H1 (cell line): ENCODE measurements around the gene SHROOM2. TPM values are rescaled to one million over a fixed set of nuclear protein-coding genes. Genes with fewer than 3 reads are reported as not detected.

Experiments used
- CTCF ChIA-PET: fragments of 300-600 bp; sonication (Branson Sonifier 250); formaldehyde crosslinking; loops from one replicate; lab custom pipeline; 2021; ENCODE audit not compliant: partially characterized antibody; lab: Charles Lee
- POLR2A ChIA-PET: fragments of 300-600 bp; sonication (Branson Sonifier 250); formaldehyde crosslinking; loops from one replicate; lab custom pipeline; 2021; ENCODE audit warnings: inconsistent platforms; ENCODE audit not compliant: partially characterized antibody; lab: Charles Lee
- DNase-seq, 2 experiments: peaks; one replicate each; pipeline versions ENCODE4 v3.0.0 to v3.0.0-alpha.2; 2010 to 2022; ENCODE audit warnings: low spot score in 2 of 2, low read depth in 1 of 2, mixed read lengths in 1 of 2
- FAIRE-seq: peaks from 2 replicates; lab custom pipeline; 2011; peaks lifted over from hg19 to GRCh38; lab: Jason Lieb, UNC
- H2AFZ ChIP-seq: 2 replicates; pipeline ENCODE4 v1.8.1; 2012; ENCODE audit warnings: low read length, inconsistent platforms
- H2AK5ac ChIP-seq: 2 replicates; pipeline ENCODE4 v1.6.1; 2013; ENCODE audit warnings: low read depth, low read length
- H2BK120ac ChIP-seq: replicated peaks from 2 replicates; pipeline ENCODE3; 2013; ENCODE audit warnings: low read depth, low read length, inconsistent platforms
- H2BK12ac ChIP-seq: 2 replicates; pipeline ENCODE4 v1.6.1; 2013; ENCODE audit warnings: low read depth, low read length
- H2BK15ac ChIP-seq: 2 replicates; pipeline ENCODE4 v1.6.1; 2013; ENCODE audit warnings: low read length
- H2BK20ac ChIP-seq: 2 replicates; pipeline ENCODE4 v1.6.1; 2013; ENCODE audit warnings: low read length
- H2BK5ac ChIP-seq: 2 replicates; pipeline ENCODE4 v1.6.1; 2013; ENCODE audit warnings: low read depth, low read length
- H3K14ac ChIP-seq: 2 replicates; pipeline ENCODE4 v1.6.1; 2013; ENCODE audit warnings: inconsistent platforms; ENCODE audit not compliant: insufficient read length
- H3K18ac ChIP-seq: 2 replicates; pipeline ENCODE4 v1.6.1; 2013; ENCODE audit warnings: low read length; ENCODE audit errors: extremely low read depth
- H3K23ac ChIP-seq: 2 replicates; pipeline ENCODE4 v1.6.1; 2013; ENCODE audit warnings: inconsistent platforms; ENCODE audit not compliant: insufficient read length
- H3K23me2 ChIP-seq: 2 replicates; pipeline ENCODE4 v1.6.1; 2013; ENCODE audit warnings: low read depth, low read length
- H3K27ac ChIP-seq: 2 replicates; pipeline ENCODE4 v1.6.1; 2011; ENCODE audit warnings: low read depth, low read length, inconsistent platforms
- H3K27me3 ChIP-seq, 4 experiments: replicated peaks in 1 of 4; 1 replicate in 1 of 4; 2 replicates in 3 of 4; pipeline versions ENCODE4 v1.6.1 to v1.8.1; 2011 to 2013; ENCODE audit warnings: low read length in 3 of 4, mild to moderate bottlenecking in 3 of 4, inconsistent platforms in 2 of 4, mixed read lengths in 2 of 4, moderate library complexity in 1 of 4; ENCODE audit not compliant: control insufficient read depth in 3 of 4, insufficient read depth in 3 of 4; ENCODE audit errors: extremely low read depth in 1 of 4
- H3K36me3 ChIP-seq, 4 experiments: 2 replicates each; pipeline versions ENCODE4 v1.6.1 to v1.8.1; 2011 to 2013; ENCODE audit warnings: mild to moderate bottlenecking in 4 of 4, low read length in 3 of 4, moderate library complexity in 2 of 4, control low read depth in 1 of 4, inconsistent platforms in 1 of 4; ENCODE audit not compliant: insufficient read depth in 4 of 4, control insufficient read depth in 2 of 4
- H3K4ac ChIP-seq: replicated peaks from 2 replicates; pipeline ENCODE3; 2013; ENCODE audit warnings: low read length, low read depth, mixed read lengths, inconsistent platforms; ENCODE audit not compliant: insufficient read length
- H3K4me1 ChIP-seq, 4 experiments: replicated peaks in 1 of 4; 1 replicate in 1 of 4; 2 replicates in 3 of 4; pipeline versions ENCODE4 v1.6.1 to v1.8.1; 2011 to 2013; ENCODE audit warnings: low read length in 3 of 4, inconsistent platforms in 2 of 4, mixed read lengths in 1 of 4; ENCODE audit not compliant: insufficient read depth in 4 of 4, control insufficient read depth in 3 of 4
- H3K4me2 ChIP-seq, 2 experiments: 2 replicates each; pipeline versions ENCODE4 v1.6.1 to v1.8.1; 2011 to 2013; ENCODE audit warnings: low read depth in 2 of 2, low read length in 2 of 2, control low read depth in 1 of 2, inconsistent platforms in 1 of 2, mild to moderate bottlenecking in 1 of 2; ENCODE audit not compliant: insufficient read depth in 1 of 2
- H3K4me3 ChIP-seq, 4 experiments: fragments of 200-600, 300-600 bp in 1 of 4; sonication (generic), shearing (Covaris generic), sonication (Bioruptor Twin) in 1 of 4; 2 replicates each; pipeline versions ENCODE4 v1.5.1 to v1.8.1; 2011 to 2016; ENCODE audit warnings: low read length in 4 of 4, low read depth in 3 of 4, control low read depth in 2 of 4, inconsistent platforms in 2 of 4, mild to moderate bottlenecking in 2 of 4, mixed read lengths in 1 of 4, moderate library complexity in 1 of 4; ENCODE audit not compliant: insufficient read depth in 2 of 4; ENCODE audit errors: extremely low read depth in 1 of 4
- H3K56ac ChIP-seq: replicated peaks from 2 replicates; pipeline ENCODE3; 2013; ENCODE audit warnings: low read depth, mild to moderate bottlenecking, mixed read lengths, low read length, inconsistent platforms; ENCODE audit not compliant: insufficient read length
- H3K79me1 ChIP-seq: 2 replicates; pipeline ENCODE4 v1.6.1; 2013; ENCODE audit warnings: low read depth, low read length, control low read depth
- H3K79me2 ChIP-seq, 2 experiments: 2 replicates each; pipeline versions ENCODE4 v1.6.1 to v1.8.1; 2012 to 2013; ENCODE audit warnings: low read length in 2 of 2, mild to moderate bottlenecking in 2 of 2, inconsistent platforms in 1 of 2; ENCODE audit not compliant: insufficient read depth in 2 of 2, control insufficient read depth in 1 of 2
- H3K9ac ChIP-seq, 4 experiments: replicated peaks in 1 of 4; 1 replicate in 1 of 4; 2 replicates in 3 of 4; pipeline versions ENCODE4 v1.6.1 to v1.8.1; 2011 to 2013; ENCODE audit warnings: low read depth in 3 of 4, low read length in 3 of 4, control low read depth in 2 of 4, mild to moderate bottlenecking in 2 of 4, moderate library complexity in 2 of 4, inconsistent platforms in 1 of 4; ENCODE audit errors: extremely low read depth in 1 of 4
- H3K9me3 ChIP-seq, 2 experiments: 2 replicates each; pipeline versions ENCODE4 v1.6.1 to v1.8.1; 2012 to 2013; ENCODE audit warnings: mild to moderate bottlenecking in 2 of 2, moderate library complexity in 2 of 2, control low read depth in 1 of 2, inconsistent platforms in 1 of 2, low read depth in 1 of 2, low read length in 1 of 2, mixed read lengths in 1 of 2; ENCODE audit not compliant: insufficient read depth in 2 of 2
- H4K20me1 ChIP-seq, 2 experiments: replicated peaks in 1 of 2; 2 replicates each; pipeline versions ENCODE3 to v1.8.1; 2011 to 2013; ENCODE audit warnings: inconsistent platforms in 2 of 2, low read length in 2 of 2, mild to moderate bottlenecking in 1 of 2; ENCODE audit not compliant: insufficient read depth in 2 of 2, control insufficient read depth in 1 of 2
- H4K5ac ChIP-seq: 2 replicates; pipeline ENCODE4 v1.6.1; 2013; ENCODE audit warnings: low read length, low read depth, mixed read lengths, inconsistent platforms; ENCODE audit not compliant: insufficient read length
- H4K8ac ChIP-seq: 2 replicates; pipeline ENCODE4 v1.8.0; 2013; ENCODE audit warnings: mild to moderate bottlenecking, moderate library complexity, low read length, inconsistent platforms; ENCODE audit not compliant: insufficient read depth; ENCODE audit errors: extremely low read depth
- H4K91ac ChIP-seq: replicated peaks from 2 replicates; pipeline ENCODE3; 2013; ENCODE audit warnings: low read length, mixed read lengths, inconsistent platforms; ENCODE audit not compliant: insufficient read length
- JUN ChIP-seq: IDR thresholded peaks from 2 replicates; pipeline ENCODE4 v1.6.1; 2011; ENCODE audit warnings: low read depth, mild to moderate bottlenecking, improper control_type of control experiment, low read length
- WGBS, 2 experiments: shearing (Covaris generic) in 1 of 2; methylation state at CpG; one replicate each; pipeline versions ENCODE4 v1.1.6 to v1.1.7; 2013 to 2015; ENCODE audit warnings: low lambda C conversion rate in 2 of 2, mixed read lengths in 2 of 2, inconsistent platforms in 1 of 2, low coverage in 1 of 2, missing lambda C conversion rate in 1 of 2; ENCODE audit not compliant: insufficient replicate concordance in 2 of 2, insufficient coverage in 1 of 2, insufficient read length in 1 of 2; ENCODE audit errors: extremely low coverage in 1 of 2, missing lambda C conversion rate in 1 of 2; 5-methylcytosine and 5-hydroxymethylcytosine counted together
- polyA plus RNA-seq, 7 experiments: library from polyadenylated mRNA; depleted of rRNA in 3 of 7; stranded (reverse) in 5 of 7; unstranded in 2 of 7; fragments of >200 nt in 5 of 7; fragments of 200-250 nt in 2 of 7; gene quantifications; 1 replicate in 5 of 7; 2 replicates in 1 of 7; 4 replicates in 1 of 7; pipeline versions ENCODE4 v1.2.1 to v1.2.3, GENCODE V29; 2011 to 2013; ENCODE audit warnings: missing spikeins in 2 of 7, mixed read lengths in 2 of 7
- total RNA-seq: library from RNA; stranded (reverse); fragmentation: NEBNext Ultra II Directional; extraction: Animal tissue kit (Norgen Biotek cat#: 25700); gene quantifications from 2 replicates; pipeline ENCODE4 v1.2.1, GENCODE V29; 2021

Gene SHROOM2
- total and polyA plus RNA-seq, 2 of the 8 experiments (the other 6 are each of a cell fraction or from before 2014, with no cell fraction given), result 3.4 to 14.2 TPM

GRCh38 chrX:9895225-9895912 is 109.1 kb downstream of the SHROOM2 start:
- no peak overlapping the region for H3K4me2 ChIP-seq
- H4K5ac ChIP-seq, result no peak overlapping the region
- CTCF ChIA-PET, result interaction anchor here (1.4 kb wide), 2 partner anchors 12 to 224 kb away, joined by 3 read pairs; no protein-coding TSS in a partner anchor
- H2BK15ac ChIP-seq, result no peak overlapping the region
- no peak overlapping the region for H2BK12ac ChIP-seq
- FAIRE-seq, result no peak
- H3K4me1 ChIP-seq, result peaks cover 0 to 4% (median 0%) of the 10 kb centered on the region in 4 experiments; a peak in 1 of 7 replicates
- no peaks in the 10 kb centered on the region for H3K9me3 ChIP-seq
- no peak overlapping the region for H3K4me3 ChIP-seq
- no peaks in the 10 kb centered on the region; a peak in 1 of 4 replicates for H3K79me2 ChIP-seq
- no peak overlapping the region for H2BK120ac ChIP-seq
- POLR2A ChIA-PET, result no interaction called here
- peaks cover 0 to 14% (median 3%) of the 10 kb centered on the region in 4 experiments; a peak in 3 of 8 replicates for H3K36me3 ChIP-seq
- H3K14ac ChIP-seq, result no peak overlapping the region
- no peak for DNase-seq
- H3K9ac ChIP-seq, result no peak overlapping the region
- H3K27me3 ChIP-seq, result no peaks in the 10 kb centered on the region
- no peak overlapping the region for H3K23ac ChIP-seq
- no peak for TF ChIP-seq JUN
- H2BK5ac ChIP-seq, result no peak overlapping the region
- H3K4ac ChIP-seq, result no peak overlapping the region
- no peaks in the 10 kb centered on the region for H3K79me1 ChIP-seq
- no peak overlapping the region for H4K8ac ChIP-seq
- no peak overlapping the region for H3K18ac ChIP-seq
- no peak overlapping the region for H2AFZ ChIP-seq
- no peaks in the 10 kb centered on the region for H3K23me2 ChIP-seq
- peaks cover 0 to 3% of the 10 kb centered on the region in 2 experiments for H4K20me1 ChIP-seq
- H3K27ac ChIP-seq, result no peak overlapping the region
- H2AK5ac ChIP-seq, result no peak overlapping the region
- H4K91ac ChIP-seq, result no peak overlapping the region
- H2BK20ac ChIP-seq, result no peak overlapping the region
- 97% methylated on average over 11 of the region's 36 CpGs; no CpG with 5 or more reads in 1 of the 2 experiments for WGBS, 2 experiments
- no peak overlapping the region for H3K56ac ChIP-seq
